ENCODE results near the gene TRIO.
A peak's percentile ranks its signal among the peaks of the same experiment; 100 is the strongest.

GRCh38 chr5:14503681-14504331 is 360.7 kb downstream of the TRIO start:
- no peak for TF ChIP-seq CEBPB (IDR thresholded peaks at IDR 0.05; ENCODE audit: low read depth, low read length)
- 0 out of 2 replicates have a peak, but pooled peaks have one; percentile 20 for TF ChIP-seq POLR2AphosphoS5 (IDR thresholded peaks at IDR 0.05; ENCODE audit: low read depth, low read length)
- TF ChIP-seq RFX5 (IDR thresholded peaks at IDR 0.05; ENCODE audit: borderline replicate concordance, low read depth, low read length): no peak
- TF ChIP-seq CTCF (IDR thresholded peaks at IDR 0.05; ENCODE audit: control extremely low read depth in 1 of 3, insufficient read depth in 1 of 3, low read depth in 1 of 3, low read length in 3 of 3): no peak
- no peak for TF ChIP-seq EZH2 (IDR thresholded peaks at IDR 0.05; ENCODE audit: low read depth, low read length, severe bottlenecking)
- no peak for TF ChIP-seq POLR2A (IDR thresholded peaks at IDR 0.05; ENCODE audit: control extremely low read depth in 1 of 2, low read depth in 2 of 2, low read length in 2 of 2)
- TF ChIP-seq JUND (IDR thresholded peaks at IDR 0.05; ENCODE audit: low read length): no peak
